K562 (cell line): ENCODE measurements around the gene FBP2. TPM values are rescaled to one million over a fixed set of nuclear protein-coding genes. Genes with fewer than 3 reads are reported as not detected.

Experiments used
- ATAC-seq: fragments of 200-7000 bp; cut with Tn5 transposase; 3 replicates; pipeline ENCODE4 v1.9.1; 2020; ENCODE audit warnings: moderate library complexity
- BruUV-seq: library from RNA; stranded (reverse); fragments of 400-500 nt; replicated peaks from 2 replicates; lab custom pipeline; 2021; lab: Mats Ljungman, UMichigan
- CTCF ChIA-PET: fragments of 300-600 bp; formaldehyde crosslinking; extraction: SDS; loops from one replicate; lab custom pipeline; 2021; ENCODE audit warnings: low intra/inter-chr PET ratio; lab: Yijun Ruan, JAX
- POLR2A ChIA-PET: fragments of 300-600, 350-650 bp; sonication (Branson Sonifier 250); formaldehyde crosslinking; extraction: SDS; loops from one replicate; lab custom pipeline; 2021; ENCODE audit warnings: antibody characterized with exemption, inconsistent platforms; lab: Yijun Ruan, JAX
- DNase-seq, 4 experiments: peaks; one replicate each; pipeline versions ENCODE4 v3.0.0 to v3.0.0-alpha.2; 2011 to 2018; ENCODE audit warnings: low spot score in 3 of 4, mixed read lengths in 3 of 4; ENCODE audit errors: extremely low read depth in 1 of 4
- FAIRE-seq: peaks from 2 replicates; lab custom pipeline; 2011; peaks lifted over from hg19 to GRCh38; lab: Jason Lieb, UNC
- H2AFZ ChIP-seq: 2 replicates; pipeline ENCODE4 v1.6.0; 2011; ENCODE audit warnings: low read depth, low read length, control low read depth, inconsistent platforms
- H3K27ac ChIP-seq: fragments of 200-600 bp; 3 replicates; pipeline ENCODE4 v1.8.0; 2011; ENCODE audit warnings: low read depth, mild to moderate bottlenecking, control low read depth, inconsistent platforms, low read length, moderate library complexity, mixed read lengths; ENCODE audit errors: extremely low read depth
- H3K27me3 ChIP-seq, 2 experiments: fragments of 300-600 bp in 1 of 2; 2 replicates in 1 of 2; 3 replicates in 1 of 2; pipeline versions ENCODE4 v1.6.0 to v1.8.0; 2011; ENCODE audit warnings: inconsistent platforms in 2 of 2, low read length in 2 of 2, mild to moderate bottlenecking in 1 of 2, mixed read lengths in 1 of 2, moderate library complexity in 1 of 2; ENCODE audit not compliant: control insufficient read depth in 2 of 2, insufficient read depth in 2 of 2
- H3K36me3 ChIP-seq: fragments of 300-600 bp; 3 replicates; pipeline ENCODE4 v1.8.0; 2011; ENCODE audit warnings: mild to moderate bottlenecking, low read length, inconsistent platforms; ENCODE audit not compliant: control insufficient read depth, insufficient read depth
- H3K4me1 ChIP-seq, 2 experiments: fragments of 200-600 bp in 1 of 2; replicated peaks in 1 of 2; 2 replicates in 1 of 2; 3 replicates in 1 of 2; pipeline versions ENCODE4 v1.5.1 to v1.8.0; 2011; ENCODE audit warnings: inconsistent platforms in 2 of 2, low read length in 2 of 2, mild to moderate bottlenecking in 1 of 2, mixed read lengths in 1 of 2, moderate library complexity in 1 of 2; ENCODE audit not compliant: control insufficient read depth in 2 of 2, insufficient read depth in 2 of 2
- H3K4me2 ChIP-seq: 2 replicates; pipeline ENCODE4 v1.6.1; 2011; ENCODE audit warnings: low read length, control low read depth, inconsistent platforms, mixed read lengths; ENCODE audit not compliant: insufficient read depth
- H3K4me3 ChIP-seq: fragments of 200-600 bp; sonication (generic), shearing (Covaris generic); 2 replicates; pipeline ENCODE4 v1.5.1; 2016; ENCODE audit warnings: control low read depth, inconsistent platforms
- H3K79me2 ChIP-seq: fragments of 200-600 bp; 3 replicates; pipeline ENCODE4 v1.8.0; 2011; ENCODE audit warnings: low read length, inconsistent platforms; ENCODE audit not compliant: control insufficient read depth, insufficient read depth
- H3K9ac ChIP-seq, 2 experiments: 2 replicates each; pipeline versions ENCODE4 v1.6.0 to v1.6.1; 2011; ENCODE audit warnings: low read depth in 2 of 2, low read length in 2 of 2, control low read depth in 1 of 2, inconsistent platforms in 1 of 2, mild to moderate bottlenecking in 1 of 2, mixed read lengths in 1 of 2; ENCODE audit not compliant: insufficient read depth in 1 of 2
- H3K9me1 ChIP-seq: one replicate; pipeline ENCODE4 v1.6.0; 2011; ENCODE audit warnings: inconsistent platforms, mild to moderate bottlenecking, low read length, moderate library complexity; ENCODE audit not compliant: control insufficient read depth, insufficient read depth
- H3K9me3 ChIP-seq: replicated peaks from 2 replicates; pipeline ENCODE4 v1.5.1; 2011; ENCODE audit warnings: low read depth, low read length, inconsistent platforms; ENCODE audit not compliant: control insufficient read depth, insufficient read depth
- H4K20me1 ChIP-seq: replicated peaks from 2 replicates; pipeline ENCODE4 v1.6.1; 2011; ENCODE audit warnings: low read length, inconsistent platforms, mixed read lengths; ENCODE audit not compliant: control insufficient read depth, insufficient read depth
- CHCHD3 ChIP-seq: fragments of 250-450 bp; sonication (Bioruptor Pico); IDR thresholded peaks from 2 replicates; pipeline ENCODE4 v2.1.2; 2022; ENCODE audit warnings: mild to moderate bottlenecking
- EGR1 ChIP-seq: fragments of 450-650 bp; conservative IDR thresholded peaks from 2 replicates; pipeline ENCODE4 v1.6.1; 2017; ENCODE audit warnings: mild to moderate bottlenecking
- GTF3C2 ChIP-seq: IDR thresholded peaks from 3 replicates; pipeline ENCODE4 v1.6.1; 2011; ENCODE audit warnings: borderline replicate concordance, mild to moderate bottlenecking, moderate library complexity; ENCODE audit not compliant: insufficient read length; ENCODE audit errors: extremely low read depth
- HDAC2 ChIP-seq: fragments of 450-650 bp; IDR thresholded peaks from 2 replicates; pipeline ENCODE4 v1.6.1; 2016; ENCODE audit warnings: mild to moderate bottlenecking
- HOXB6 ChIP-seq: fragments of 250-450 bp; sonication (Bioruptor Pico); IDR thresholded peaks from 2 replicates; pipeline ENCODE4 v1.5.1; 2022; ENCODE audit warnings: mild to moderate bottlenecking, borderline replicate concordance
- NR4A1 ChIP-seq, 2 experiments: fragments of 250-450 bp in 1 of 2; fragments of 450-650 bp in 1 of 2; sonication (Bioruptor Pico) in 1 of 2; IDR thresholded peaks; 2 replicates each; pipeline versions ENCODE4 v1.4.0 to v1.6.1; 2016 to 2020; ENCODE audit warnings: mild to moderate bottlenecking in 2 of 2, missing compliant biosample characterization in 1 of 2, missing genetic modification characterization in 1 of 2, moderate library complexity in 1 of 2
- PPARD ChIP-seq: fragments of 250-450 bp; sonication (Bioruptor Pico); IDR thresholded peaks from 2 replicates; pipeline ENCODE4 v1.8.0; 2022; ENCODE audit warnings: inconsistent platforms, mild to moderate bottlenecking, moderate library complexity
- TRIM28 ChIP-seq: fragments of 450-650 bp; IDR thresholded peaks from 2 replicates; pipeline ENCODE4 v1.6.1; 2017
- ZFP1 ChIP-seq: fragments of 450-650 bp; formaldehyde crosslinking; IDR thresholded peaks from 2 replicates; pipeline ENCODE4 v1.4.0; 2020; ENCODE audit warnings: mild to moderate bottlenecking, mixed read lengths
- ZNF12 ChIP-seq: sonication (generic); formaldehyde crosslinking; IDR thresholded peaks from 2 replicates; pipeline ENCODE4 v1.4.0; 2020; ENCODE audit warnings: mild to moderate bottlenecking, missing genetic modification reagents
- ZNF140 ChIP-seq: fragments of 250-450 bp; sonication (Bioruptor Pico); IDR thresholded peaks from 2 replicates; pipeline ENCODE4 v1.8.0; 2021; ENCODE audit warnings: moderate library complexity, mild to moderate bottlenecking, inconsistent platforms
- ZNF175 ChIP-seq: fragments of 200-800 bp; sonication (Bioruptor generic); IDR thresholded peaks from 2 replicates; pipeline ENCODE4 v1.6.1; 2016; ENCODE audit warnings: low read depth, mild to moderate bottlenecking, missing genetic modification characterization, missing compliant biosample characterization
- ZNF384 ChIP-seq: IDR thresholded peaks from 2 replicates; pipeline ENCODE4 v1.6.1; 2012; ENCODE audit warnings: low read depth, low read length, improper control_type of control experiment
- ZNF512 ChIP-seq: IDR thresholded peaks from 2 replicates; pipeline ENCODE4 v1.6.1; 2016; ENCODE audit warnings: missing genetic modification characterization, missing compliant biosample characterization
- WGBS: fragments of 100-300 bp; shearing (Covaris generic); methylation state at CpG from one replicate; pipeline ENCODE4 v1.1.6; 2016; ENCODE audit warnings: low coverage, mixed read lengths; ENCODE audit not compliant: insufficient coverage; ENCODE audit errors: missing lambda C conversion rate; 5-methylcytosine and 5-hydroxymethylcytosine counted together
- in situ Hi-C: fragments of 300-500 bp; cut with MboI; formaldehyde crosslinking; loops from 4 replicates; pipeline ENCODE4 v1.15.0; 2018; ENCODE audit warnings: inconsistent platforms, mixed read lengths
- intact Hi-C: fragments of 100-400 bp; cut with micrococcal nuclease; formaldehyde crosslinking; loops from 2 replicates; pipeline ENCODE4 v1.14.2; 2022
- polyA plus RNA-seq, 8 experiments: library from polyadenylated mRNA; depleted of rRNA in 4 of 8; stranded (reverse) in 5 of 8; unstranded in 3 of 8; fragments of >200 nt; fragmentation: Nextera tagmentation in 2 of 8; fragmentation: Illumina TruSeq in 1 of 8; extraction: Ambion mirVana in 2 of 8; extraction: Trizol in 1 of 8; gene quantifications; 2 replicates each; pipeline versions ENCODE4 v1.2.1 to v1.2.3, GENCODE V29; 2011 to 2014; ENCODE audit warnings: inconsistent platforms in 1 of 8, missing spikeins in 1 of 8
- total RNA-seq, 7 experiments: library from RNA; depleted of rRNA in 6 of 7; stranded (reverse); fragments of >200 nt in 6 of 7; fragmentation: Illumina TruSeq in 2 of 7; extraction: Trizol in 2 of 7; gene quantifications; 2 replicates each; pipeline versions ENCODE4 v1.2.1 to v1.2.3, GENCODE V29; 2011 to 2021; ENCODE audit warnings: low replicate concordance in 1 of 7
- TF ChIP-seq, protein P1 (sequence below): fragments of 450-650 bp; formaldehyde crosslinking; conservative IDR thresholded peaks from 2 replicates; pipeline ENCODE4 v1.4.0; 2022; ENCODE audit warnings: mild to moderate bottlenecking, missing genetic modification characterization

The FBP2 gene
- total and polyA plus RNA-seq, 9 of the 15 experiments (the other 6 are each of a cell fraction or from before 2014, with no cell fraction given), result 0.06 TPM; not detected in 7

GRCh38 chr9:94554439-94555331, 38.9 kb downstream of the FBP2 start, which contains the start of gene PCAT7:
PCAT7 (plus strand) TSS chr9:94555083.
- Histone ChIP-seq H4K20me1 (no peaks in the 10 kb centered on the region), H3K9me1 (no peaks in the 10 kb centered on the region), H3K9me3 (no peaks in the 10 kb centered on the region; the same call in 1 of the 2 replicates), H3K79me2 (no peaks in the 10 kb centered on the region), H2AFZ (peak within 1 kb of the TSS; percentile 91), H3K4me3 (peak within 1 kb of the TSS; percentile 34), H3K4me1 (peaks cover 3 to 24% of the 10 kb centered on the region in 2 experiments; a peak in 4 of 5 replicates), H3K27me3 (peaks cover 19 to 35% of the 10 kb centered on the region in 2 experiments), H3K36me3 (no peaks in the 10 kb centered on the region), H3K27ac (no peak within 1 kb of the TSS), H3K9ac (peak within 1 kb of the TSS; percentile 27 to 87; a peak in 2 of 4 replicates), H3K4me2 (peak within 1 kb of the TSS; percentile 73)
- WGBS, result 15% methylated on average over 30 of the region's 40 CpGs
- intact Hi-C loops, result loop anchor here (1.0 to 10.0 kb wide), 3 partner anchors 49 to 570 kb away; no protein-coding TSS in a partner anchor
- ATAC-seq, result peak; percentile 100
- BruUV-seq, result no TSS peak
- in situ Hi-C loops, result no loop called here
- ChIA-PET POLR2A (interaction anchor here (0.6 to 0.7 kb wide), 4 partner anchors 12 to 602 kb away, joined by 3 read pairs; no protein-coding TSS in a partner anchor), CTCF (interaction anchor here (0.7 to 1.1 kb wide), 3 partner anchors 49 to 627 kb away, joined by 3 to 4 read pairs (median 3); no protein-coding TSS in a partner anchor)
- FAIRE-seq, result peak; percentile 90
- DNase-seq, result peak; percentile 72 to 81 (median 74)
- TF ChIP-seq, protein P1, sequence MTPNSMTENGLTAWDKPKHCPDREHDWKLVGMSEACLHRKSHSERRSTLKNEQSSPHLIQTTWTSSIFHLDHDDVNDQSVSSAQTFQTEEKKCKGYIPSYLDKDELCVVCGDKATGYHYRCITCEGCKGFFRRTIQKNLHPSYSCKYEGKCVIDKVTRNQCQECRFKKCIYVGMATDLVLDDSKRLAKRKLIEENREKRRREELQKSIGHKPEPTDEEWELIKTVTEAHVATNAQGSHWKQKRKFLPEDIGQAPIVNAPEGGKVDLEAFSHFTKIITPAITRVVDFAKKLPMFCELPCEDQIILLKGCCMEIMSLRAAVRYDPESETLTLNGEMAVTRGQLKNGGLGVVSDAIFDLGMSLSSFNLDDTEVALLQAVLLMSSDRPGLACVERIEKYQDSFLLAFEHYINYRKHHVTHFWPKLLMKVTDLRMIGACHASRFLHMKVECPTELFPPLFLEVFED (CRISPR knock-in tag), result no peak
- TF ChIP-seq ZNF140 (CRISPR knock-in tag) (no peak), HDAC2 (peak; percentile 46; the same call in 1 of the 2 replicates), ZNF512 (tag) (no peak), ZNF175 (CRISPR knock-in tag) (no peak), EGR1 (peak; percentile 45; the same call in 1 of the 2 replicates), CHCHD3 (CRISPR knock-in tag) (no peak), ZNF384 (no peak), PPARD (CRISPR knock-in tag) (no peak), ZFP1 (no peak), TRIM28 (no peak), NR4A1 (CRISPR knock-in tag; IDR thresholded peaks at IDR 0.05) (no peak), NR4A1 (tag; IDR thresholded peaks at IDR 0.05) (no peak), GTF3C2 (no peak), ZNF12 (CRISPR knock-in tag) (no peak), HOXB6 (no peak)
